IPS-18c (cell line): Measurements from ENCODE around the gene WDR89.

ENCODE experiments used
- H3K4me3 ChIP-seq: 2 replicates; pipeline ENCODE4 v1.7.0; 2013; ENCODE audit warnings: low read depth, mild to moderate bottlenecking, low read length, moderate library complexity; ENCODE audit not compliant: insufficient read depth
- H3K9me3 ChIP-seq: one replicate; pipeline ENCODE4 v1.6.1; 2013; ENCODE audit warnings: mild to moderate bottlenecking, low read length, moderate library complexity; ENCODE audit not compliant: control insufficient read depth, insufficient read depth

WDR89 gene

DNA sequence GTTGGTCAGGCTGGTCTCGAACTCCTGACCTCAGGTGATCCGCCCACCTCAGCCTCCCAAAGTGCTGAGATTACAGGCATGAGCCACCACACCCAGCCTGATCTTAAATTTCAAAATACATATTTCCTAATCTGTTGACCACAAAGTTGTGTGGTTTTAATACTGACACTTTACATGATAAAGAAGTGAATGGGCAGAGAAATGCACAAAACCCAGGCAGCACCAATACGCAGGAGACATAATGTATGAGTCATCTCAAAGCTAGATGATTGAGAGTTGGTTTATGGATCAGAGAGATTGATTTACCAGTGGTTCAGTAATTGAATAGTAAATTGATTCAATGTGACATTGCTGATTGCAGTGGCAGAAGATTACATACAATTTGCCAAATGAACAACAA is 79.3 kb downstream of the WDR89 start:
- no peaks in the 10 kb centered on the region for H3K9me3 ChIP-seq
- no peak overlapping the region for H3K4me3 ChIP-seq

GRCh38 chr14:63555572-63555971 is 86.1 kb downstream of the WDR89 start:
- no peak overlapping the region for H3K4me3 ChIP-seq
- peaks cover 2% of the 10 kb centered on the region for H3K9me3 ChIP-seq

DNA sequence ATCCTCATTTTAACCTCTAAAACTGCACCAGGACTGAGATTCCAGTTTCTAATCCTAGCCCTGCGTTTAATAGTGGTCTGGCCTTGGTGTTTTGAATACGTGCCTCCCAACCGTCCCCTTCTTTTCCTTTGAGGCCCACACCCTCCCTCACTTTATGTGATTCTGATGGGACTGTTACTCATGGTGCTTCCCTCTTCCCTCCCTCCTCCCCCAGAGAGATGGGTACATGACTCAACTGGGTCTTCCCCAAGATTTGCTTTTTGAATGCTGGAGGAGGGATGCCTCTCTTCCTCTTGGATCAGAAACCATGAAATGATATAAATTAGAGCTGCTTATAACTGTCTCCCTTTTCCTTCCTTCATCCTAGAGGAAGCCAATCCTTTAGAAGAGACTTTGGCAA is 90.3 kb downstream of the WDR89 start:
- peaks cover 2% of the 10 kb centered on the region for H3K9me3 ChIP-seq

GRCh38 chr14:63547798-63548335 is 93.8 kb downstream of the WDR89 start:
- no peaks in the 10 kb centered on the region for H3K9me3 ChIP-seq
- H3K4me3 ChIP-seq = no peak overlapping the region

More for the DNA sequence above, 90.3 kb downstream of the WDR89 start:
- no peak overlapping the region for H3K4me3 ChIP-seq
